Smooth muscle cell (in vitro differentiated cells): Measurements from ENCODE around the gene CHFR. TPM values are rescaled to one million over a fixed set of nuclear protein-coding genes. Genes with fewer than 3 reads are reported as not detected.

Experiments used
- DNase-seq: peaks from one replicate; lab custom pipeline; 2025; ENCODE audit not compliant: unreplicated experiment; lab: John Stamatoyannopoulos, UW
- H2AFZ ChIP-seq: fragments of 200-600 bp; sonication (generic); 2 replicates; pipeline ENCODE4 v1.6.0; 2016; ENCODE audit warnings: antibody characterized with exemption, low read depth, mild to moderate bottlenecking
- H3F3A ChIP-seq: fragments of 200-600 bp; sonication (generic); 2 replicates; pipeline ENCODE4 v1.6.0; 2017; ENCODE audit warnings: antibody characterized with exemption, low read depth
- H3K27ac ChIP-seq: fragments of 200-600 bp; sonication (generic); 2 replicates; pipeline ENCODE4 v1.5.1; 2016; ENCODE audit warnings: low read depth, mild to moderate bottlenecking
- H3K27me3 ChIP-seq: fragments of 200-600 bp; sonication (generic); 2 replicates; pipeline ENCODE4 v1.6.1; 2016; ENCODE audit warnings: low read depth, mild to moderate bottlenecking
- H3K36me3 ChIP-seq: fragments of 200-600 bp; sonication (generic); 2 replicates; pipeline ENCODE4 v1.5.1; 2016; ENCODE audit warnings: low read depth
- H3K4me1 ChIP-seq: fragments of 200-600 bp; sonication (generic); 2 replicates; pipeline ENCODE4 v1.5.1; 2016; ENCODE audit warnings: low read depth
- H3K4me2 ChIP-seq: fragments of 200-600 bp; sonication (generic); 2 replicates; pipeline ENCODE4 v1.6.0; 2016; ENCODE audit warnings: mild to moderate bottlenecking
- H3K4me3 ChIP-seq: fragments of 200-600 bp; sonication (generic); 2 replicates; pipeline ENCODE4 v1.5.1; 2016; ENCODE audit warnings: mild to moderate bottlenecking
- H3K79me2 ChIP-seq: fragments of 200-600 bp; sonication (generic); 2 replicates; pipeline ENCODE4 v1.6.0; 2016; ENCODE audit warnings: low read depth, mild to moderate bottlenecking
- H3K9ac ChIP-seq: fragments of 200-600 bp; sonication (generic); 2 replicates; pipeline ENCODE4 v1.6.0; 2016; ENCODE audit warnings: low read depth
- H3K9me3 ChIP-seq: fragments of 200-600 bp; sonication (generic); replicated peaks from 2 replicates; pipeline ENCODE4 v1.5.1; 2016; ENCODE audit warnings: low read depth
- H4K20me1 ChIP-seq: fragments of 200-600 bp; sonication (generic); 2 replicates; pipeline ENCODE4 v1.6.0; 2016; ENCODE audit warnings: low read depth
- CTCF ChIP-seq: fragments of 200-600 bp; sonication (generic); IDR thresholded peaks from 2 replicates; pipeline ENCODE4 v1.5.1; 2017; ENCODE audit warnings: borderline replicate concordance, mild to moderate bottlenecking, antibody characterized with exemption; ENCODE audit not compliant: insufficient read depth, poor library complexity, severe bottlenecking
- WGBS: methylation state at CpG from one replicate; pipeline ENCODE4 v1.1.7; 2016; ENCODE audit warnings: low lambda C conversion rate; 5-methylcytosine and 5-hydroxymethylcytosine counted together
- polyA plus RNA-seq: library from polyadenylated mRNA; unstranded; fragments of >200 nt; fragmentation: Nextera tagmentation; extraction: Ambion mirVana; gene quantifications from 2 replicates; pipeline ENCODE4 v1.2.1, GENCODE V29; 2016
- total RNA-seq: library from RNA; depleted of rRNA; stranded (reverse); fragments of >200 nt; gene quantifications from 2 replicates; pipeline ENCODE4 v1.2.3, GENCODE V29; 2014

Gene CHFR
- total and polyA plus RNA-seq, 2 experiments from 2014 or later = 24.0 to 26.2 TPM

- Histone ChIP-seq H3F3A (no peaks in the 10 kb centered on the region), H3K27ac (no peak overlapping the region), H2AFZ (no peak overlapping the region), H3K4me1 (no peaks in the 10 kb centered on the region), H4K20me1 (peaks cover 92% of the 10 kb centered on the region), H3K79me2 (peaks cover 52% of the 10 kb centered on the region), H3K9me3 (no peaks in the 10 kb centered on the region), H3K27me3 (no peaks in the 10 kb centered on the region), H3K36me3 (peaks cover 18% of the 10 kb centered on the region), H3K9ac (no peak overlapping the region), H3K4me2 (no peak overlapping the region), H3K4me3 (no peak overlapping the region)
- DNase-seq = no peak
- TF ChIP-seq CTCF = no peak
- 96% methylated on average over 20 of the region's 25 CpGs for WGBS
Observed at GRCh38 chr12:132807295-132808092, 79.9 kb downstream of the CHFR start.

GRCh38 chr12:132806857-132807256, 80.5 kb downstream of the CHFR start:
- Histone ChIP-seq H3K36me3 (peaks cover 18% of the 10 kb centered on the region), H4K20me1 (peaks cover 90% of the 10 kb centered on the region), H3K9me3 (no peaks in the 10 kb centered on the region), H2AFZ (no peak overlapping the region), H3K4me2 (no peak overlapping the region), H3K27me3 (no peaks in the 10 kb centered on the region), H3K4me1 (no peaks in the 10 kb centered on the region), H3K27ac (no peak overlapping the region), H3K9ac (no peak overlapping the region), H3K4me3 (no peak overlapping the region), H3K79me2 (peaks cover 52% of the 10 kb centered on the region), H3F3A (no peaks in the 10 kb centered on the region)
- TF ChIP-seq CTCF = no peak
- WGBS = 95% methylated on average over 18 of the region's 18 CpGs
- no peak for DNase-seq

GRCh38 chr12:132804426-132804861, 83.0 kb downstream of the CHFR start:
- no peak overlapping the region for H3K4me2 ChIP-seq
- H4K20me1 ChIP-seq = peaks cover 90% of the 10 kb centered on the region
- peaks cover 18% of the 10 kb centered on the region for H3K36me3 ChIP-seq
- no peaks in the 10 kb centered on the region for H3F3A ChIP-seq
- H3K4me3 ChIP-seq = no peak overlapping the region
- no peak overlapping the region for H3K27ac ChIP-seq
- H3K27me3 ChIP-seq = no peaks in the 10 kb centered on the region
- H3K4me1 ChIP-seq = no peaks in the 10 kb centered on the region
- H3K9me3 ChIP-seq = no peaks in the 10 kb centered on the region
- WGBS = 88% methylated on average over 12 of the region's 16 CpGs
- H3K9ac ChIP-seq = no peak overlapping the region
- no peak for TF ChIP-seq CTCF
- no peak for DNase-seq
- peaks cover 45% of the 10 kb centered on the region for H3K79me2 ChIP-seq
- H2AFZ ChIP-seq = no peak overlapping the region

- peaks cover 90% of the 10 kb centered on the region for H4K20me1 ChIP-seq
- 97% methylated on average over 15 of the region's 15 CpGs for WGBS
Observed at GRCh38 chr12:132803888-132804287, 83.5 kb downstream of the CHFR start.

More at GRCh38 chr12:132803888-132804287, 83.5 kb downstream of the CHFR start:
- H3F3A ChIP-seq = no peaks in the 10 kb centered on the region
- H3K79me2 ChIP-seq = peaks cover 41% of the 10 kb centered on the region
- H3K27ac ChIP-seq = no peak overlapping the region
- H2AFZ ChIP-seq = no peak overlapping the region
- DNase-seq = no peak
- no peak overlapping the region for H3K4me2 ChIP-seq
- no peaks in the 10 kb centered on the region for H3K4me1 ChIP-seq
- no peak for TF ChIP-seq CTCF
- no peak overlapping the region for H3K4me3 ChIP-seq
- no peaks in the 10 kb centered on the region for H3K27me3 ChIP-seq
- no peak overlapping the region for H3K9ac ChIP-seq
- H3K36me3 ChIP-seq = peaks cover 18% of the 10 kb centered on the region
- no peaks in the 10 kb centered on the region for H3K9me3 ChIP-seq
